ENCODE measurements around the gene RBP5. TPM values are rescaled to one million over a fixed set of nuclear protein-coding genes. Genes with fewer than 3 reads are reported as not detected.

The RBP5 gene
- total RNA-seq, 1 experiment from 2014 or later: not detected

DNA sequence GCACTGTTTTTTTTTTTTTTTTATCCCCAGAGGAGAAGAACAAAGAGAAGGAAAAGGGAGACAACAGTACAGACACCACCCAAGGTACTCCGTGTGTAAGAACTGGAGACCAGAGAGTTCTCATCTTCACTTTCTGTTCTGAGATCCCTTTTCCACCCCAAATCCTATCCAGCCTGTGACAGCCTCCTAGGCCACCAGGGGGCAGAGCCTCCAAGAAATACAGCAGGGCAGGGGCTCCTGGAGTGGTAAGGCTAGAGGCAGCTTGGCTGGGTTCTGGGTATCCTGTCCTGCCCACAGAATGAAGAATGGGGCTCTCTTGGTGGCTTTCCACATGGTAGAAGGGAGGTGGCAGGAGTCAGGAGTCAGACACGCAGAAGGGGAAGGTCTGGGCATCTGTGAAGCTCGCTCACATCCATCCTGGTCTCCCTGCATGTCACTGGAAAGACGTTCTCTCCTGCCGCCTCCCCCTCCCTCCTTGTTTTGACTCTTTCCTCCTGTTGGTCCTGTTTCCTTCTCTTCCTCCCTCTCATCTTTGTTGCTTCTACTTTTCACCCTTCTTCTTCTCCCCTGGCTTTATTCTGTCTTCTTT lies 13.5 kb upstream of the RBP5 start:
- H3K27me3 ChIP-seq (ENCODE audit: low read length): no peaks in the 10 kb centered on the region
- CTCF ChIA-PET: no interaction called here
- ATAC-seq (peak; percentile 81), DNase-seq (peak; percentile 58)
- intact Hi-C loops (cut with micrococcal nuclease): loop anchor here (2.0 kb wide), 2 partner anchors 47 to 497 kb away; partner anchors contain the start of gene PEX5
- BruUV-seq (replicated peaks): no TSS peak
- H3K79me2 ChIP-seq (ENCODE audit: low read length): no peaks in the 10 kb centered on the region
- no peak overlapping the region for H3K9ac ChIP-seq (ENCODE audit: low read length)
- POLR2A ChIA-PET (ENCODE audit: unreplicated experiment): no interaction called here
- H3K27ac ChIP-seq (ENCODE audit: low read length): no peak overlapping the region
- no peak overlapping the region for H3K4me3 ChIP-seq (ENCODE audit: low read length)
- no peak for TF ChIP-seq EZH2 (IDR thresholded peaks at IDR 0.05; ENCODE audit: low read length, unreplicated experiment)
- TF ChIP-seq CTCF (conservative IDR thresholded peaks at IDR 0.05; ENCODE audit: low read depth, low read length): peak; percentile 73
- H3K4me2 ChIP-seq (ENCODE audit: low read length): no peak overlapping the region
- H3K36me3 ChIP-seq (ENCODE audit: low read depth, low read length): no peaks in the 10 kb centered on the region
- no peaks in the 10 kb centered on the region for H3K9me3 ChIP-seq (ENCODE audit: low read length)
- H2AFZ ChIP-seq (ENCODE audit: low read length): no peak overlapping the region
- H3K4me1 ChIP-seq (ENCODE audit: insufficient read depth, low read length): no peaks in the 10 kb centered on the region
- H3K9me2 ChIP-seq (replicated peaks; ENCODE audit: low read length): no peaks in the 10 kb centered on the region
- no peaks in the 10 kb centered on the region for H3F3A ChIP-seq (ENCODE audit: low read length, unreplicated experiment)
- no peaks in the 10 kb centered on the region for H4K20me1 ChIP-seq (ENCODE audit: low read length)

GRCh38 chr12:7141351-7142005 lies 12.8 kb upstream of the RBP5 start:
- H3K27me3 ChIP-seq (ENCODE audit: low read length): no peaks in the 10 kb centered on the region
- H3K27ac ChIP-seq (ENCODE audit: low read length): no peak overlapping the region
- H3F3A ChIP-seq (ENCODE audit: low read length, unreplicated experiment): no peaks in the 10 kb centered on the region
- H3K4me1 ChIP-seq (ENCODE audit: insufficient read depth, low read length): no peaks in the 10 kb centered on the region
- H3K9me3 ChIP-seq (ENCODE audit: low read length): no peaks in the 10 kb centered on the region
- no TSS peak for BruUV-seq (replicated peaks)
- DNase-seq: no peak
- ChIA-PET CTCF (no interaction called here), POLR2A (ENCODE audit: unreplicated experiment) (no interaction called here)
- H3K4me2 ChIP-seq (ENCODE audit: low read length): no peak overlapping the region
- TF ChIP-seq EZH2phosphoT487 (IDR thresholded peaks at IDR 0.05; ENCODE audit: borderline replicate concordance, low read length) (no peak), CTCF (conservative IDR thresholded peaks at IDR 0.05; ENCODE audit: low read depth, low read length) (no peak), EZH2 (IDR thresholded peaks at IDR 0.05; ENCODE audit: low read length, unreplicated experiment) (no peak)
- intact Hi-C loops (cut with micrococcal nuclease): loop anchor here (2.0 kb wide), 2 partner anchors 47 to 497 kb away; partner anchors contain the start of gene PEX5
- no peaks in the 10 kb centered on the region for H3K9me2 ChIP-seq (replicated peaks; ENCODE audit: low read length)
- H3K36me3 ChIP-seq (ENCODE audit: low read depth, low read length): no peaks in the 10 kb centered on the region
- H3K79me2 ChIP-seq (ENCODE audit: low read length): no peaks in the 10 kb centered on the region
- no peak overlapping the region for H3K4me3 ChIP-seq (ENCODE audit: low read length)
- no peaks in the 10 kb centered on the region for H4K20me1 ChIP-seq (ENCODE audit: low read length)
- H3K9ac ChIP-seq (ENCODE audit: low read length): no peak overlapping the region
- H2AFZ ChIP-seq (ENCODE audit: low read length): no peak overlapping the region
- ATAC-seq: no peak

GRCh38 chr12:7139200-7139599 lies 10.5 kb upstream of the RBP5 start:
- no peak overlapping the region for H2AFZ ChIP-seq (ENCODE audit: low read length)
- no peaks in the 10 kb centered on the region for H3K27me3 ChIP-seq (ENCODE audit: low read length)
- H3K4me3 ChIP-seq (ENCODE audit: low read length): no peak overlapping the region
- intact Hi-C loops (cut with micrococcal nuclease): no loop called here
- no TSS peak for BruUV-seq (replicated peaks)
- H3K27ac ChIP-seq (ENCODE audit: low read length): no peak overlapping the region
- H3K79me2 ChIP-seq (ENCODE audit: low read length): no peaks in the 10 kb centered on the region
- no peak overlapping the region for H3K9ac ChIP-seq (ENCODE audit: low read length)
- H4K20me1 ChIP-seq (ENCODE audit: low read length): no peaks in the 10 kb centered on the region
- no peak for TF ChIP-seq EZH2phosphoT487 (IDR thresholded peaks at IDR 0.05; ENCODE audit: borderline replicate concordance, low read length)
- no peak for TF ChIP-seq EZH2 (IDR thresholded peaks at IDR 0.05; ENCODE audit: low read length, unreplicated experiment)
- TF ChIP-seq CTCF (conservative IDR thresholded peaks at IDR 0.05; ENCODE audit: low read depth, low read length): no peak
- DNase-seq (no peak), ATAC-seq (no peak)
- ChIA-PET CTCF (no interaction called here), POLR2A (ENCODE audit: unreplicated experiment) (no interaction called here)
- no peaks in the 10 kb centered on the region for H3K36me3 ChIP-seq (ENCODE audit: low read depth, low read length)
- no peaks in the 10 kb centered on the region for H3F3A ChIP-seq (ENCODE audit: low read length, unreplicated experiment)
- no peaks in the 10 kb centered on the region for H3K9me2 ChIP-seq (replicated peaks; ENCODE audit: low read length)
- H3K4me1 ChIP-seq (ENCODE audit: insufficient read depth, low read length): no peaks in the 10 kb centered on the region
- H3K9me3 ChIP-seq (ENCODE audit: low read length): no peaks in the 10 kb centered on the region
- no peak overlapping the region for H3K4me2 ChIP-seq (ENCODE audit: low read length)
